ENCODE results near the gene LAMTOR4. TPM values are rescaled to one million over a fixed set of nuclear protein-coding genes. Genes with fewer than 3 reads are reported as not detected.
"Not testable (repeated sequence)": the region's sequence is repeated elsewhere in the genome, so short reads cannot be mapped to it uniquely, and the experiment has no call there.

The LAMTOR4 gene
- polyA plus RNA-seq, 3 donors = 131 to 307 (median 245) TPM

DNA sequence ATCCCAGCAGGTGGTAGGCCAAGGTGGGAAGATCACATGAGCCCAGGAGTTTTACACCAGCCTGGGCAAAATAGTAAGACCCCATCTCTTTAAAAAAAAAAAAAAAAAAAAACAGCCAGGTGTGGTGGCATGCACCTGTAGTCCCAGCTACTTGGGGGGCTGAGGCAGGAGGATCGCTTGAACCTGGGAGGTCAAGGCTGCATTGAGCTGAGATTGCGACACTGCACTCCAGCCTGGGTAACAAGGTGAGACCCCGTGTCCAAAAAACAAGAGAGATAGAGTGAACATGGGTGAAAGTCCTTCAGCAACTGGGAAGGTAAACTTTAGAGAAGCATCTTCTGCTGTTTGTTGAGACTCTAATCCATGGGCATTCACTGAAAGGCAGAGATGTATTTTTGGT lies 6.3 kb upstream of the LAMTOR4 start:
- WGBS, 3 donors = 95 to 96% (median 96%) methylated on average over 3 of the region's 3 CpGs

DNA sequence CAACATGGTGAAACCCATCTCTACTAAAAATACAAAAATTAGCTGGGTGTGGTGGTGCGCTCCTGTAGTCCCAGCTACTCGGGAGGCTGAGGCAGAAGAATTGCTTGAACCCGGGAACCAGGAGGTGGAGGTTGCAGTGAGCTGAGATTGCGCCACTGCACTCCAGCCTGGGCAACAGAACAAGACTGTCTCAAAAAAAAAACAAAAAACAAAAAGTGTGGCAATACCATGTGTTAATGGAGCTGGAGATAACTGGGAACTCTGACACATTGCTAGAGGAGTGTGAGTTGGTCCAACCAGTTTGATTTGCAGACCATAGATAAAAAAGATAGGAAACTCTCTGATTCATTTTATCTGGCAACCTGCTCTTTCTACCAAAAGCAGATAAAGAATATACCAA lies 2.4 kb upstream of the LAMTOR4 start:
- H3K27ac ChIP-seq (ENCODE audit: low read depth, low read length) = not testable (repeated sequence)
- 70 to 80% (median 70%) methylated on average over 4 of the region's 4 CpGs for WGBS, 3 donors

More for the DNA sequence above, 6.3 kb upstream of the LAMTOR4 start:
- H3K27ac ChIP-seq (ENCODE audit: low read depth, low read length) = no peak overlapping the region

DNA sequence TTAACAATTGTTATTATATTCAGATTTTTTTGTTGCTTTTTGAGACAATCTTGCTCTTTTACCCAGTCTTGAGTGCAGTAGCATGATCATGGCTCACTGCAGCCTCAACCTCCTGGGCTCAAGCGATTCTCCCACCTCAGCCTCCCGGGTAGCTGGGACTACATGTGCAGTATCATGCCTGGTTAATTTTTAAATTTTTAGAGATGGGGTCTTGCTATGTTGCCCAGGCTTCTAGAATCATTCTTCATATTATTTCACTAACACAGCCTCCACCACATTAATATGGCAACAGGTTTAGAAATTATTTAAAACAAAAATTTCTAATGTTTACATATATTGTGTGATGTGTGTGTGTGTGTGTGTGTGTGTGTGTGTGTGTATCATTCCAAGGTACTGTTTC lies 1.4 kb upstream of the LAMTOR4 start:
- no peak overlapping the region for H3K27ac ChIP-seq (ENCODE audit: low read depth, low read length)
- WGBS, 3 donors = 96 to 97% (median 97%) methylated on average over 2 of the region's 2 CpGs

DNA sequence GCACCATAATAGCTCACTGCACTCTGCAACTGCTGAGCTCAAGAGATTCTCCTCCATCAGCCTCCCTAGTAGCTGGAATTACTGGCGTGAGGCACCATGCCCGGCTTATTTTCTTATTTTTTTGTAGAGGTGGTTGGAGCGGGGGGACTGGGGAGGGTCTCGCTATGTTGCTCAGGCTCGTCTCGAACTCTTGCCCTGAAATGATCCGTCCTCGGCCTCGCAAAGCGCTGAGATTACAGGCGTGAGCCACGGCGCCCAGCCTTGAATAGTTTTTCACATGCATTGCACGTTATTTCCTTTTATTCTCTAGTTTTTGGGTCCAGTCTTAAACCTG lies 526 bp upstream of the LAMTOR4 start:
- 9 to 17% (median 9%) methylated on average over 14 of the region's 14 CpGs for WGBS, 3 donors
- no peak overlapping the region for H3K27ac ChIP-seq (ENCODE audit: low read depth, low read length)

DNA sequence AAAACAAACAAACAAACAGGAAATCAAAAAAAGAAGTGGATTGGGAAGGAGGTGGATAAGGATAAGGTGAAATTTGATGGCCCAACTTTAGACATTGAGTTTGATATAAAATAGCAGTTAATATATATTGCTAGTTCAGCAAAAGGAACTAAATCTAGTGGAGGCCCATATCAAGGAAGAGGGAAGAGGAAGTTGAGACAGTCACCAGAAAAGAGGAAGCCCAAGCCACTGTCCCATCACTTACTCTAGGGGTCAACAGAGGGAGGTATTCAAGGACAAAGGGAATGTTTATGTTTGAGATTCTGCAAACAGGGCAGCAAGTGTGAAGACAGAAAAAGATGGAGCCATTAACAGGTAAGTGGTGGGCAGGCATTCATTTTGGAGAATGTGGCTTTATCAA lies 3.7 kb downstream of the LAMTOR4 start:
- H3K27ac ChIP-seq (ENCODE audit: low read depth, low read length) = no peak overlapping the region

DNA sequence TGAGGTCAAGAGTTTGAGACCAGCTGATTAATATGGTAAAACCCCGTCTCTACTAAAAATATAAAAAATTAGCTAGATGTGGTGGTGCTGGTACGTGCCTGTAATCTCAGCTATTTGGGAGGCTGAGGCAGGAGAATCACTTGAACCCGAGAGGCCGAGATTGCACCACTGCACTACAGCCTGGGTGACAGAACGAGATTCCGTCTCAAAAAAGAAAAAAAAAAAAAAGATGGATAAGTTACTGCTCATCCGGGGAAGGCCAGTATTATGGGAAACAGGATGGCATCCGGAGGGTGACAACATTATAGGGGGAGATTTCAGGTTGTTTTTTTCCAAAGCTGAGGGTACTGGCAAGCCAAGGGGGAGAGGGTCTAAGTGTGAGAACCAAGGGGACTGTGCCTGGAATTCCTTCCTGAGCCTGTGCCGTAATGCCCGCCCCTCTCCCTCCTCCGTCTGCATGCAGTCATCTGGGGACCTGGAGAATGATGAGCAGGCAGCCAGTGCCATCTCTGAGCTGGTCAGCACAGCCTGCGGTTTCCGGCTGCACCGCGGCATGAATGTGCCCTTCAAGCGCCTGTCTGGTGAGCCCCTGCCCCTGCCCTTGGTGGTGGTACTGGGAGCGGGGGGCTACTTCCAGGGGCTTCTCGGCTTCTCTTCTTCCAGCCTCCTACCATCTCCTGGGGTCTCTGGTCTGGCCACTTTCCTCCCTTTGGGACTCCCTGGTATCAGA lies 4.4 kb downstream of the LAMTOR4 start:
- 92 to 93% (median 93%) methylated on average over 18 of the region's 18 CpGs for WGBS, 3 donors

DNA sequence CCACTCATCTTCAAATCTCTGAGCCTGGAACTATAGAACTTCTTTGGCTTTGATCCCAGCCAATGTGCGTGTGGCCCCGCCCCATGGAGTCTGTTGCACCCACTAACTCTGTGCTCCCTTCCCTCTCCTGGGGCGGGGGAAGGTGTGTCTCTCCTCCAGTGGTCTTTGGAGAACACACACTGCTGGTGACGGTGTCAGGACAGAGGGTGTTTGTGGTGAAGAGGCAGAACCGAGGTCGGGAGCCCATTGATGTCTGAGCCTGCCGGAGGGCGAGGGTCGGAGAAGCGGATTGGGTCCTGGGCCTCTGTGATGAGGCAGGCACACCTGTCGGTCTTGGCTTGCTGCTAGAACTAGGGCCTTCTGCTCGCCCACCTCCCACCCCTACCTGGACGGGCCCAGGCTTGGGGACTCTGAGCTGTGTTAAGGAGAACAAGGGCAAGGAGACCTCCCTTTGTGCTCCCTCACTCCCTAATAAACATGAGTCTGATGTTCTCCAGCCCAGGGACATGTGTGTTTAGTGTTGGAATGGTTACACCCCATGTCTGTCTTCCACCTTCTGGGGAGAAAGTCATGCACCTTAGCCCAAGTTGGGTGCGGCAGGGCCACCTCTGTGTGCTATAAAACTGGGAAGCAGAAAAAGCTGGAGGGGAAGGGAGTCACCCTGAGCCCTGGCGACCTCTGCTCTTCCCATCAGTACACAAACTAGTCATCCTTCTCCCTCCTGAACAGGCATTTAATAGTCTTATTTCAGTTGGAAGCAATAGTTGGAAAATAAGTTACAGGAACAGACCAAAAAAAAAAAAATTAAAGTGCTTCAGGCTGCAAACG lies 5.2 kb downstream of the LAMTOR4 start:
- 82 to 85% (median 83%) methylated on average over 16 of the region's 16 CpGs for WGBS, 3 donors
- no peak overlapping the region for H3K27ac ChIP-seq (ENCODE audit: low read depth, low read length)

More for the DNA sequence above, 4.4 kb downstream of the LAMTOR4 start:
- H3K27ac ChIP-seq (ENCODE audit: low read depth, low read length) = no peak overlapping the region

DNA sequence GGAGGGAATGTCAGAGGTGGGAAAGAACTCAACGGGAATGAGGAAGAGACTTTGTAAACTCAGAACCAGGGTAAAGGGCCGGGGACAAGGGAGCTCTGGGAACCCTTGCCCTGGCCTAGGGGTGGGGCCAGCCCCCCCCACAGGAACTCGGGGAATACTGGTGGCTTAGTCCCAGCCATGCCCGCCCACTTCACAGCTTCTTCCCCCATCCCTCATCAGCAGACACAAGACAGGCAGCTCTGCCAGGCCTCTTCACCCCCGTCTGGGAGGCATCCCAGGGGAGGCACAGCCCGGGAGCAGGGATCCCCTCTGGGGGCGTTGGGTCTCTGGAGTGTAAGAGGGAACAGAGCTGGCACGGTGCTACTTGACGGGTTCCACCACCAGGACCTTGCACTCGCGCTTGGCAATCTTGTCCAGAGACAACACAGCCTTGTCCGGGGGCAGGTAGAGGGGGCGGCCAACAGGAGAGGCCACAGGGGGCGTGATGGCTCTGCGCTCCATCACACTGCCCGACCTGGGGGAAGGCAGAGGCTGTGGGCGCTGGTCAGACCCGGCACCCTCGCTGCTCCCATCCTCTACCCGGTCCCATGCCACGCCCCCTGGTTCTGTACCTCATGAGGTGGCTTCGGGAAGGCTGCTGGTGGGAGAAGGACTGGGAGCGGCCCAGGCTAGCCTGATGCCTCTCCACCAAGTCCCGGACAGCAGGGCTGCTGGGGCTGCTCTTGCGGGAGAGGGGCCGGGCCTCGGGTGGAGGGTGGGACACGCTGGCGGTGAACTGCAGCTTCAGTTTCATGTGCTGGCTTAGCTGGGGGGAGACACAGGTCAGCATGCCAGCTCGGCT lies 6.2 kb downstream of the LAMTOR4 start:
- WGBS, 3 donors = 75% methylated on average over 29 to 30 of the region's 30 CpGs
- no peak overlapping the region for H3K27ac ChIP-seq (ENCODE audit: low read depth, low read length)

DNA sequence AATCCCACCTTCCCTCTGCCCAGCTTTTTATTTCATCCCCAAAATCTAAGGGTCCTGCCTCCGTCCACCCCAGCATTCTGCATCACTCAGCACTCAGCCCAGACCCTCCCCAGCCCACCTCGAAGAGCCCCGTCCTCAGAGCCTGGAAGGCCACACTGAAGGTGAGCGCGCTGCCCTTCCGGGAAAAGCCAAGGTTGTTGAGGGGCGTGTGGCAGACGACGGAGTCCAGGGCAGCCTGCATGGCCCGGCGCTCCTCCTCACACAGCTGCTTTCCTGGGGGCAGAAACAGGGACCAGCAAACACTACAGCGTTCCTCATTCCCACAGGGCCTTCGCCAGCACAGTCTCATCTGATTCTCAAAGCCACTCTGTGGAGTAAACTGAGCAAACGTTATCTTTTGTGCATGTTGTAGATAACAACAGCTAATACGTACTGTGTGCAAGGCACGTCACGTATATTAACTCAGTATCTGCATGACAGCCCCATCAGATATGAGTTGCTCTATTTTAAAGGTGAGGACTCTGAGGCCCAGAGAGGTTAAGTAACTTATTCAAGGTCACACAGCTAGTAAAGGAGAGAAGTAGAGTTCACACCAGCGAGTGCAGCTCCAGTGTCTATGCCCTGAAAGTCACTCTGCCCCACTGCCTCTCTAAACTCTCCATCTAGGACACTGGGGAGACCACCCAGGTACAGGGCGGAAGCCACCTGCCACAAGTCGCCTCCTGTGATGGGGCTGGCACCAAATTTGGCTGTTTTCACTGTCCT lies 7.0 kb downstream of the LAMTOR4 start:
- WGBS, 3 donors = 76 to 89% (median 86%) methylated on average over 20 of the region's 20 CpGs
- no peak overlapping the region for H3K27ac ChIP-seq (ENCODE audit: low read depth, low read length)

DNA sequence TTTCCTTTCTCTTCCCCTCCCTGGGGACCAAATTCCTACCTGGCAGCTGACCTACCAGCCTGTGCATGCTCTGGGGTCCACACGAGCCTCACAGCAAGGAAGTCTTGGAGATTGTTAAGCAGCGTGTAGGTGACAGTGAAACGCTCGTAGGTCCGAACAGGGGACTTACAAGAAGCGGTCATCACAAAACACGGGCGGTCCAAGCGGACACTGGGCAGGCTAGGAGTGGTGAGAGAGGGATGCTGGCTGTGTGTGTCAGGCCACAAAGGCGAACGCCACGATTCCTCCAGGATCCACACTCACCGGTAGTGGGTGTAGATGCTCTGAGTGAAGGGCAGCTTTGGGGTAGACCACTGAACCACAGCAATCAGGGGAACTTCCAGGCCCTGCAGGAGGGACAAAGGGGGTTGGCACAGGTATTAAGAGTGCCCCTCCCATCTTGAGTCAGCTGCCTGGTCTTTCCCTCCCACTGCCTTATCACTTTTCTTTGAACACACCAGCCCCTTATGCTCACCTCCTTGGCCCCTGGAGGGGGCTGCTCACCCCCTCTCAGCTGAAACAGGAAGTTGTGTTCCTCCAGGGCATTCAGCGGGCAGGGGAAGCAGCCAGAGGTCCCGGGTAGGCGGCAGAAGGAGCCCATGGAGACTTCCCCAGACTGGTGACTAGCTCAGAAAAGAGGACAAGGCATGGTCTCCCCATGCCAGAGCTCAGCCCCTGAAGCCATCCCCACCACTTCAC lies 7.8 kb downstream of the LAMTOR4 start:
- WGBS, 3 donors = 68 to 83% (median 75%) methylated on average over 16 of the region's 16 CpGs
- no peak overlapping the region for H3K27ac ChIP-seq (ENCODE audit: low read depth, low read length)

DNA sequence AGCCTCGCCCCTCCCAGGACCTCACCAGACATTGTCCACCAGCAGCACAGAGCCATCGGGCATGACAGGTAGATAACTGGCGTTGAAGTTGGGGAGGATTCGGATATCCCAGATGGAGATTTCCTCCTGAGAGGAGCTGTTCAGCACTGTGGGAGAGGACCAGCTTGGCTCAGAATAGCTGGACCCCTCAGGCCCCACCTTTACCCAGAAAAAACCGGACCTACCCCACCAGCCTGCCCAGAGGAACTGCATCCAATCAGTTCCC lies 8.3 kb downstream of the LAMTOR4 start:
- H3K27ac ChIP-seq (ENCODE audit: low read depth, low read length) = no peak overlapping the region
- 66 to 76% (median 73%) methylated on average over 5 of the region's 5 CpGs for WGBS, 3 donors

DNA sequence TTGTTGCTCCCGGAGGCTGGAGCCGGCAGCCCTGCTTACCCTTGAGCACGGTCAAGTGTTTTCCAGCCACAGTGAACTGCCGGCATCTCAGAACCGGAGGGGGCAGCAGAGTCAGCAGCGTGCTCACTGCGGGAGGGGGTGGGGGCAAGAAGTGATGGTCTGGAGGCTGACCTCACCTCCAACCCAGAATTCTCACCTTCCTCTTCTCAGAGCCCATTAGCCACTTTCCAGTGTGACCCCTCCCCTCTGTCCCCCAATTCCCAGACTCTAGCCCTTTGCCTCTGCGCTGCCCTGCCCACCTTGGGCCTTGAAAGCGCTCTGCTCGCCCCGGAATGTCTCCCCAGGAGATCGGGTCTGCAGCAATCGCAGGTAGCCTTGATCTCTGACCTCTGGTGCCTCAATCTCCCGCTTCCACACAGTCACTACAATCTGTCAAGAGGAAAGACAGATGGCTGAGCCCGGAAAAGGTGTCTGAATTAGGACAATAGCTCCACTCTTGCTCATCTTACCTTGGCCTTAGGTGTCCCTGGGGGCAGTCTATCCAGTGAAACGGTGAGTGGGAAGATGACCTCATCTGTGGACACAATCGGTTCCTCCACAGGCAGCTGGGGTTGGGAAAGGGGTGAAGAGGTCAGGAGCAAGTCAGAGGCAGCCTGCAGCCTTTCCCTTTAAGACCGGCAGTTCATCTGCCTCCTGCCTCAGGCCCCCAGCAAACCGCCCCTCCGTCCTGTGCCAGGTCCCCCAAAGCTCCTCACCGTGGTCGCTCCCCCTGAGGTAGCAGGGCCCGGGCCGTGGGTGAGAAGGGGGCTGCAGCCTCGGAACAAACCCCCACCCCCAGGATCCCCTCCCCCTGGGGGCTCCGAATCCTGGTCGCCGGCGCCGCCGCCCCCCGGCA lies 8.9 kb downstream of the LAMTOR4 start:
- H3K27ac ChIP-seq (ENCODE audit: low read depth, low read length) = peak overlapping the region; percentile 18
- WGBS, 3 donors = 16 to 30% (median 26%) methylated on average over 25 to 32 of the region's 32 CpGs

DNA sequence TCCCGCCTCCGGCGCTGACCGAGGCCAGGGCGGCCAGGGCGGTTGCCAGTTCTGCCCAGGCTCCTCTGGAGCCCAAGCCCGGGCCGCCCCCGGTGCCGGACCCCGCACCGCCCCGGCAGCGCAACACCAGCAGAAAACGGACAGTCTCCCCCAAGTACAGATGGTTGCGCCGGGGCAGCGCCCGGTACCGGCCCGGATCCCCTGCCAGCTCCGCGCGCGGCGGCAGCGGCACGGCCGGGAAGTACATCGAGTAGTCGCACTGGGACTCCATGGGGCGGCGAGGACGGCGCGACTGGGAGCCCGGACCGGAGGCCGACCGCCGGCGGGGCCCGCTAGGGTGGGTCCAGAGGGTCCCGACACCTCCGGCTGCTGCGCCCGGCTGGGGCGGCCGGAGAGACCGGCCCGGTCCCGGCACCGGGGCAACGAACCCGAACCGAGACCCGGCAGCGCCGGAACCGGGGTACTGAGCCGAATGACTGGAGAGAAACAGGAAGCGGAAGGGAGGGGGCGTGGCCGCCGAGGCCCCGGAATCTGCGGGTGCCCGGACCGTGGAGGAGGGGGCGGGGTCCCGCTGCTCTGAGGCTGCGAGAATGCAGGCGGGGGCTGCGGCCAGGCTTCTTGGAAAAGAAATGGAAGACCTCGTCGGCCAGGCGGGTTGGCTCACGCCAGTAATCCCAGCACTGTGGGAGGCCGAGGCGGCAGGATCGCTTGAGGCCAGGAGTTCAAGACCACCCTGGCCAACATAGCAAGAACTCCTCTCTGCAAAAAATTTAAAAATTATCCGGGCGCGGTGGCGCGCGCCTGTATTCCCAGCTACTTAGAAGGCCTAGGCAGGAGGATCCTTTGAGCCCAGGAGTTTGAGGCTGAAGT lies 9.7 kb downstream of the LAMTOR4 start, which contains the start of gene TRAPPC14:
Gene TRAPPC14 (minus strand): TSS at position 495 of the 870 bp plus-strand sequence. CDS start 224 bp downstream, at position 271.
- H3K27ac ChIP-seq (ENCODE audit: low read depth, low read length) = peak within 1 kb of the TSS; percentile 65
- WGBS, 3 donors = 0 to 1% (median 1%) methylated on average over 74 to 87 of the region's 87 CpGs

DNA sequence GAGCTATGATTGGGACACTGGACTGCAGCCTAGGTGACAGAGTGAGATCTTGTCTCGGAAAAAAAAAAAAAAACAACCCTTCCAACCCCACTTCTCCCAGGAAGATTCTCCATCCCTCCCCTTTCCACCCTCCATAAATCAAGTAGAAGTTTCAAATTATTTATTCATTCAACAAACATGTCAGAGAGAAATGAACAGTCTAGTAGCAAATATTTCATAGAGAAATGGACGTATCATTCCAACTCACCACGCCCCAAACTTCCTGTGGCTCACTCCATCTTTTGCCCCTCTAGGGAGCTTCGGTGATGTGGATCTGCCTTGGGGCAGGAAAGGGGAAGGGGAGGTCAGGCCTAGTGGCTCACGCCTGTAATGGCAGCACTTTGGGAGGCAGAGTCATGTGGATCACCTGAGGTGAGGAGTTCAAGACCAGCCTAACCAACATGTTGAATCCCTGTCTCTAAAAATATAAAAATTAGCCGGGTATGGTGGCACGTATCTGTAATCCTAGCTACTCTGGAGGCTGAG lies 10.4 kb downstream of the LAMTOR4 start:
- no peak overlapping the region for H3K27ac ChIP-seq (ENCODE audit: low read depth, low read length)
- 54 to 66% (median 58%) methylated on average over 7 of the region's 7 CpGs for WGBS, 3 donors

DNA sequence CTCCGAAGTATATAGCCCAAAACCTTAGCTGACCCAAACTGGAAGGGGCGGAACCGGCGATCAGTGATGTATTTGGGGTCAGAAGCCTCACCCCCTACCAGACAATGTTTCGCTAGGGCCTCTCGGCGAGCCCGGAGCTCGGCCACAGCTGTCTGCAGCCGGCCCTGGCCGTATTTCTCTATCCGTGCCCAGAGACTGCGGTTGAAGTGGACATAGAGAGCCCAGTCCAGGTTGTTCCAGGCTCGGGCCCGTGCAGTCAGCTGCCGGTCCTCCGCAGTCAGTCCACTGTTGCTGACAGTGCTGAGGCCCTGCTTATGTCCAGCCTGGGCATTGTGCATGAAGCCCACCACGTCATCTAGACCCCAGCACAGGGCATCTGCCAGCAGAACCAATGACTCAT lies 11.3 kb downstream of the LAMTOR4 start:
- WGBS, 3 donors = 92 to 94% (median 94%) methylated on average over 18 of the region's 18 CpGs

DNA sequence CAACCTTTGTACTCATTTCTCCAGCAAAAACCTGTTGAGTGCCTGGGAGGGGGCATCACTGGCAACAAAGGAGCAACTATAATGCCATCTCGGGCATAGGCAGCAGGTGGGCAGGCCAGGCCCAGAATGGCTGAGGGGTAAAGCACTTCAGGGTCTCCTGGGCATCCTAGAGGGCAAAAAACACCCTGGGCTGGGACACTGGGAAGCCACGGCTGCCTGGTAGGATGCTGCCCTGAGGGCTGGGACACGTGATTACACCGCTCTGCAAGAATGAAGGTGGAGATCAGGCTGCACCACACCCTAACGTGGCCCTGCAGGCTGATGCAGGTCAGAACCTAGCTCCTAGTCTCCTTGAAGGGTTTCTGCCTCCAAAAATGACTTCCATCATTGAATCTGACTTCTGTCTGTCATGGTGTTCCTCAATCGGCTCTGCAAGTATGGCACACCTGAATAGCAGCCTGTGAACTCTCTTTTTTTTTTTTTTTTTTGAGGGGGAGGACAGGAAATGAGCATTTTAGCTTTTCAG lies 14.4 kb downstream of the LAMTOR4 start:
- WGBS, 3 donors = 69 to 76% (median 73%) methylated on average over 6 of the region's 6 CpGs
- no peak overlapping the region for H3K27ac ChIP-seq (ENCODE audit: low read depth, low read length)

More for the DNA sequence above, 11.3 kb downstream of the LAMTOR4 start:
- no peak overlapping the region for H3K27ac ChIP-seq (ENCODE audit: low read depth, low read length)
